ENCODE measurements around the gene STX12.
A peak's percentile ranks its signal among the peaks of the same experiment; 100 is the strongest.
"Not testable (repeated sequence)": the region's sequence is repeated elsewhere in the genome, so short reads cannot be mapped to it uniquely, and the experiment has no call there.

STX12 gene

GRCh38 chr1:27868932-27869718 lies 96.1 kb downstream of the STX12 start:
- DNase-seq (ENCODE audit: low spot score), result no peak

DNA sequence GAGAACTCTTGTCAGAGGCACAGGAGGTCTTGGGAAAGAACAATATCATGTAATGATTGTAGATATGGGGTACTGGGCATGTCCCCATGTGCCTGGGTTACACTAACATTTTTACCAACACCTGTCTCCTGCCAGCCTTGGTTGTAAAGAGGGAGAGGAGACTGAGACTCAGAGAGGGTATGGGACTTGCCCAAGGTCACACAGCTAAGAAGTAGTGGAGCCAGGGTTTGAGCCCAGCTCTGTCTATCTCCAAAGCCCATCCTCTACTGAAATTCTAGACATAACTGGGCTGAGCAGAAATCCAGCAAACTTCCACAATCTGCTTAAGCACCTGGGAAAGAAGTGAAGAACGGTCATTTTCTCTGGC lies 96.7 kb downstream of the STX12 start:
- DNase-seq (ENCODE audit: low spot score), result no peak

DNA sequence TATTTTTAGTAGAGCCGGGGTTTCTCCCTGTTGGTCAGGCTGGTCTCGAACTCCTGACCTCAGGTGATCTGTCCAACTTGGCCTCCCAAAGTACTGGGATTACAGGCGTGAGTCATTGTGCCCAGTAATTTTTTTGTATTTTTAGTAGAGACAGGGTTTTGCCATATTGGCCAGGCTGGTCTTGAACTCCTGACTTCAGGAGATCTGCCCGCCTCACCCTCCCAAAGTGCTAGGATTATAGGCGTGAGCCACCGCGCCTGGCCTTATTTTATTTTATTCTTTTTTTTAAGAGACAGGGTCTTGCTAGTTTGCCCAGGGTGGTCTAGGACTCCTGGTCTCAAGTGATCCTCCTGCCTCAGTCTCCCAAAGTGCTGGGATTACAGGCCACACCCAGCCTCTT lies 98.1 kb downstream of the STX12 start:
- not testable (repeated sequence) for DNase-seq (ENCODE audit: low spot score)

GRCh38 chr1:27872059-27872801 lies 99.2 kb downstream of the STX12 start, which contains the start of gene THEMIS2:
TSS of gene THEMIS2 (plus strand) at chr1:27872544. CDS start at chr1:27872572, 28 bp downstream.
- DNase-seq (ENCODE audit: low spot score), result peak; percentile 40

GRCh38 chr1:27872802-27873551 lies 100.0 kb downstream of the STX12 start:
- DNase-seq (ENCODE audit: low spot score), result no peak

- DNase-seq (ENCODE audit: low spot score), result no peak
Measured at GRCh38 chr1:27873671-27874384, 100.8 kb downstream of the STX12 start.

Measured in COLO829 (cell line).